ENCODE data around the gene TSPAN16. TPM values are rescaled to one million over a fixed set of nuclear protein-coding genes. Genes with fewer than 3 reads are reported as not detected.

The TSPAN16 gene
- total RNA-seq (2021) (0.30 TPM in 1 of 3 replicates, not detected in the others), Bru-seq, nascent RNA (percentile 5 among the genes with signal in this experiment)
- long read RNA-seq, experiment 1 = 0 reads
- long read RNA-seq, experiment 2 = 0 reads
- long read RNA-seq, experiment 3 = 0 reads

GRCh38 chr19:11295665-11296245 lies at the start of gene TSPAN16:
Gene TSPAN16, plus strand, starts transcription at chr19:11296160. Its CDS starts 138 bp downstream, at chr19:11296298.
- ChIA-PET CTCF (interaction anchor here (1.0 to 3.1 kb wide), 8 partner anchors 12 to 187 kb away, joined by 3 to 35 read pairs (median 3); partner anchors contain the start of gene EPOR), POLR2A (no interaction called here)
- no peak within 1 kb of the TSS for H3K4me3 Mint-ChIP-seq
- H3K4me1 Mint-ChIP-seq = peaks cover 12% of the 10 kb centered on the region
- H3K9me3 Mint-ChIP-seq = no peaks in the 10 kb centered on the region
- DNase-seq (ENCODE audit: low spot score) (no peak), ATAC-seq (no peak)
- TF ChIP-seq ELF4 (CRISPR knock-in tag; IDR thresholded peaks at IDR 0.05; ENCODE audit: low read depth) = no peak
- TF ChIP-seq SMAD3 (CRISPR knock-in tag; IDR thresholded peaks at IDR 0.05; ENCODE audit: borderline replicate concordance) = no peak
- no peak for TF ChIP-seq ATF1 (CRISPR knock-in tag; IDR thresholded peaks at IDR 0.05)
- TF ChIP-seq GRHL2 (CRISPR knock-in tag; IDR thresholded peaks at IDR 0.05; ENCODE audit: insufficient replicate concordance, severe bottlenecking) = no peak
- no peak for TF ChIP-seq AR (CRISPR knock-in tag; IDR thresholded peaks at IDR 0.05)
- no peak within 1 kb of the TSS for H3K27ac Mint-ChIP-seq
- H3K27me3 Mint-ChIP-seq (ENCODE audit: low read depth) = no peaks in the 10 kb centered on the region; the same call in 1 of the 2 replicates
- H3K36me3 Mint-ChIP-seq = no peaks in the 10 kb centered on the region

GRCh38 chr19:11246941-11247340 lies 49.0 kb upstream of the TSPAN16 start:
- no peak for ATAC-seq
- Mint-ChIP-seq H3K4me1 (peaks cover 4% of the 10 kb centered on the region), H3K27ac (peak overlapping the region; percentile 31), H3K4me3 (no peak overlapping the region), H3K36me3 (peaks cover 30% of the 10 kb centered on the region), H3K27me3 (ENCODE audit: low read depth) (no peaks in the 10 kb centered on the region), H3K9me3 (no peaks in the 10 kb centered on the region)
- POLR2A ChIA-PET = no interaction called here
- CTCF ChIA-PET = interaction anchor here (0.5 kb wide), 1 partner anchor 48 kb away, joined by 4 read pairs; no protein-coding TSS in a partner anchor
- no peak for DNase-seq (ENCODE audit: low spot score)
- TF ChIP-seq E2F4 (CRISPR knock-in tag; IDR thresholded peaks at IDR 0.05; ENCODE audit: borderline replicate concordance, low read depth) (no peak), E2F1 (CRISPR knock-in tag; IDR thresholded peaks at IDR 0.05) (no peak), ZBTB43 (CRISPR knock-in tag; IDR thresholded peaks at IDR 0.05) (no peak), SP1 (CRISPR knock-in tag; conservative IDR thresholded peaks at IDR 0.05) (no peak), MAX (CRISPR knock-in tag; IDR thresholded peaks at IDR 0.05) (no peak), ESRRA (CRISPR knock-in tag; IDR thresholded peaks at IDR 0.05; ENCODE audit: borderline replicate concordance) (no peak), NFATC4 (CRISPR knock-in tag; IDR thresholded peaks at IDR 0.05) (no peak), TEAD4 (CRISPR knock-in tag; IDR thresholded peaks at IDR 0.05) (no peak), PREB (CRISPR knock-in tag; IDR thresholded peaks at IDR 0.05; ENCODE audit: borderline replicate concordance) (no peak), ZMAT4 (CRISPR knock-in tag; IDR thresholded peaks at IDR 0.05) (no peak), FOXJ3 (CRISPR knock-in tag; IDR thresholded peaks at IDR 0.05; ENCODE audit: borderline replicate concordance) (no peak), PRDM15 (CRISPR knock-in tag; IDR thresholded peaks at IDR 0.05) (no peak), CTCF (IDR thresholded peaks at IDR 0.05) (no peak), FOXP1 (CRISPR knock-in tag; IDR thresholded peaks at IDR 0.05; ENCODE audit: borderline replicate concordance) (no peak)

All from WTC11 (cell line).